Measurements from ENCODE around the gene GPR143. TPM values are rescaled to one million over a fixed set of nuclear protein-coding genes. Genes with fewer than 3 reads are reported as not detected.

GPR143 gene
- total RNA-seq, 1 experiment from 2014 or later, result 1.8 TPM

- BruUV-seq (replicated peaks), result no TSS peak
- H3K4me2 ChIP-seq (ENCODE audit: low read length), result no peak overlapping the region
- no peak overlapping the region for H3K4me3 ChIP-seq (replicated peaks in 1 of 2; ENCODE audit: low read depth in 1 of 2, low read length in 2 of 2)
- no peak for ATAC-seq
- peaks cover 0 to 16% of the 10 kb centered on the region in 2 experiments; a peak in 3 of 4 replicates for H3K4me1 ChIP-seq (ENCODE audit: control insufficient read depth in 1 of 2, insufficient read depth in 2 of 2, low read length in 2 of 2)
- no peaks in the 10 kb centered on the region for H3K79me2 ChIP-seq (ENCODE audit: insufficient read depth, low read length)
- no peaks in the 10 kb centered on the region for H3K36me3 ChIP-seq (ENCODE audit: control insufficient read depth in 1 of 2, insufficient read depth in 2 of 2, low read length in 2 of 2)
- H3K9ac ChIP-seq (ENCODE audit: low read length), result no peak overlapping the region
- H2AFZ ChIP-seq (ENCODE audit: low read depth, low read length, poor library complexity, severe bottlenecking), result no peak overlapping the region
- no peaks in the 10 kb centered on the region for H3K9me2 ChIP-seq (ENCODE audit: insufficient read depth)
- H3K9me3 ChIP-seq (ENCODE audit: control insufficient read depth in 1 of 2, insufficient read depth in 1 of 2, low read depth in 1 of 2, low read length in 2 of 2), result no peaks in the 10 kb centered on the region
- ChIA-PET RAD21 (ENCODE audit: low non-redundant PET in 1 of 2, low total read pairs in 2 of 2, uncharacterized antibody in 2 of 2, unreplicated experiment in 2 of 2) (no interaction called here), POLR2A (no interaction called here), CTCF (no interaction called here)
- no peaks in the 10 kb centered on the region for H4K20me1 ChIP-seq (ENCODE audit: insufficient read depth)
- no peaks in the 10 kb centered on the region for H3K27me3 ChIP-seq (ENCODE audit: insufficient read depth, low read length)
- no peak for TF ChIP-seq MAX (IDR thresholded peaks at IDR 0.05)
- no peak for TF ChIP-seq EZH2 (IDR thresholded peaks at IDR 0.05)
- TF ChIP-seq CTCF (IDR thresholded peaks at IDR 0.05 in 2 of 3, conservative IDR thresholded peaks at IDR 0.05 in 1 of 3; ENCODE audit: borderline replicate concordance in 1 of 3, insufficient read depth in 1 of 3, low read depth in 2 of 3, low read length in 2 of 3), result no peak
- no peak for TF ChIP-seq TCF7L2 (IDR thresholded peaks at IDR 0.05; ENCODE audit: borderline replicate concordance, extremely low read depth, insufficient read depth, insufficient read length)
- TF ChIP-seq SRF (IDR thresholded peaks at IDR 0.05; ENCODE audit: low read depth), result no peak
- no peak for TF ChIP-seq ZFX (IDR thresholded peaks at IDR 0.05)
- no peak for TF ChIP-seq EGR1 (IDR thresholded peaks at IDR 0.05; ENCODE audit: low read depth)
- TF ChIP-seq SP1 (IDR thresholded peaks at IDR 0.05; ENCODE audit: low read depth), result no peak
- no peak for TF ChIP-seq CBX3 (IDR thresholded peaks at IDR 0.05; ENCODE audit: low read depth)
- no peak for TF ChIP-seq JUND (IDR thresholded peaks at IDR 0.05)
- TF ChIP-seq ELF1 (IDR thresholded peaks at IDR 0.05; ENCODE audit: borderline replicate concordance, low read depth), result no peak
- no peak for TF ChIP-seq ZNF274 (IDR thresholded peaks at IDR 0.05; ENCODE audit: low read depth, low read length)
- TF ChIP-seq POLR2AphosphoS5 (IDR thresholded peaks at IDR 0.05; ENCODE audit: low read depth, low read length), result no peak
- TF ChIP-seq POLR2A (IDR thresholded peaks at IDR 0.05; ENCODE audit: borderline replicate concordance, extremely low read depth, insufficient read depth, insufficient read length), result no peak
- H3K27ac ChIP-seq (ENCODE audit: low read depth, low read length), result no peak overlapping the region
- DNase-seq (ENCODE audit: low read depth, low spot score), result no peak
- intact Hi-C loops (cut with micrococcal nuclease), result loop anchor here (5.0 kb wide), 1 partner anchor 38 kb away; no protein-coding TSS in a partner anchor
Observed at GRCh38 chrX:9788911-9789310, 23.3 kb upstream of the GPR143 start.
